ENCODE measurements around the gene RTN4.
"Not testable (repeated sequence)": the region's sequence is repeated elsewhere in the genome, so short reads cannot be mapped to it uniquely, and the experiment has no call there.

Gene RTN4

DNA sequence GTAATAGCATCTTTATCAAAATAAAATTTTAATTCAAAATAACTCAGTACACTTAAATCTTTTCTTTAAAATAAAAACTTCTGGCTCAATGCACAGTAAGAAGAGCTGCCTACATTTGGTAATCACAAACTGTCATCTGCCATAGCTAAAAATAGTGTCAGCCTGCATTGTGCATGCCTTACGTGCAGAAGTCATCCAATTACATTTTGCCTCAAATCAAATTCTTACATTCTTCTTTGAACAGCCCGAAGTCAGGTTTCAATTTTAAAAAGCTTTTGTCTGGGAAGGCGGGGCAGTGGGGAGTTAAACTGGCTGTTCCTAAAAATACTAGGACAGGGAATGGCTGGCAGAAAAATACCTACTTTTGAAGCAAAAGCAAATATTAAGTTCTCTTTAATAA, 51.1 kb downstream of the RTN4 start:
- H3K4me3 ChIP-seq (ENCODE audit: low read depth, low read length): no peak overlapping the region
- DNase-seq (ENCODE audit: low read depth): no peak
- TF ChIP-seq, protein P1, sequence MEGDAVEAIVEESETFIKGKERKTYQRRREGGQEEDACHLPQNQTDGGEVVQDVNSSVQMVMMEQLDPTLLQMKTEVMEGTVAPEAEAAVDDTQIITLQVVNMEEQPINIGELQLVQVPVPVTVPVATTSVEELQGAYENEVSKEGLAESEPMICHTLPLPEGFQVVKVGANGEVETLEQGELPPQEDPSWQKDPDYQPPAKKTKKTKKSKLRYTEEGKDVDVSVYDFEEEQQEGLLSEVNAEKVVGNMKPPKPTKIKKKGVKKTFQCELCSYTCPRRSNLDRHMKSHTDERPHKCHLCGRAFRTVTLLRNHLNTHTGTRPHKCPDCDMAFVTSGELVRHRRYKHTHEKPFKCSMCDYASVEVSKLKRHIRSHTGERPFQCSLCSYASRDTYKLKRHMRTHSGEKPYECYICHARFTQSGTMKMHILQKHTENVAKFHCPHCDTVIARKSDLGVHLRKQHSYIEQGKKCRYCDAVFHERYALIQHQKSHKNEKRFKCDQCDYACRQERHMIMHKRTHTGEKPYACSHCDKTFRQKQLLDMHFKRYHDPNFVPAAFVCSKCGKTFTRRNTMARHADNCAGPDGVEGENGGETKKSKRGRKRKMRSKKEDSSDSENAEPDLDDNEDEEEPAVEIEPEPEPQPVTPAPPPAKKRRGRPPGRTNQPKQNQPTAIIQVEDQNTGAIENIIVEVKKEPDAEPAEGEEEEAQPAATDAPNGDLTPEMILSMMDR (IDR thresholded peaks at IDR 0.05; ENCODE audit: low read depth, low read length, missing control alignments): no peak

DNA sequence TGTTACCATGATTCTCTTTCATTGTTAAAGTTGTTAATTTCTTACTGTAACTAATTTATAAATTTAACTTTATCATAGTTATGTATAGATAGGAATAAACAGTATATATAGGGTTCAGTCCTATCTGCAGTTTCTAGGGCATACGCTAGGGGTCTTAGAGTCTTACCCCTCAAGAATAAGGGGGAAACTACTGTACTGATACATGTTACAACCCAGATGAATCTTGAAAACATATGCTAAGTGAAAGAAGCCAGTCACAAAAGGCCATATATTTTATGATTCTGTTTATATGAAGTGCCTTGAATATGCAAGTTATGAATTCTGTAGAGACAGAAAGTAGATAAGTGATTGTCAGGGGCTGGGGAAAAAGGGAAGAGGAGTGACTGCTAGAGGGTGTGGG, 52.4 kb downstream of the RTN4 start:
- no peak for DNase-seq (ENCODE audit: low read depth)
- no peak overlapping the region for H3K4me3 ChIP-seq (ENCODE audit: low read depth, low read length)
- TF ChIP-seq, protein P1 (IDR thresholded peaks at IDR 0.05; ENCODE audit: low read depth, low read length, missing control alignments): no peak

DNA sequence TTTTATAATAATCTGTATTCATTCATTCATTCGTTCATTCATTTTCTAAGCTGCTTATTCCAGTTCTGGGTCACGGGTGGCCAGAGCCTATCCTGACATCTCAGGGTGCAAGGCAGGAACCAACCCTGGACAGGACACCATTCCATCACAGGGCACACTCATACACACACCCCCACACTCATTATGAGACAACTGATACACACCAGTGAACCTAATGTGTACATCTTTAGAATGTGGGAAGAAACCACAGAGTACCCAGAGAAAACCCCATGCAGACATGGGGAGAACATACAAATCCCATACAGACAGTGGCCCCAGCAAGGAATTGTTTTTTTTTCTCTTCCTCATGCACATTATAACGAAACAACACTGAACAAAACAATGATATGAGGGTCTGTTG, 54.7 kb downstream of the RTN4 start:
- TF ChIP-seq, protein P1 (IDR thresholded peaks at IDR 0.05; ENCODE audit: low read depth, low read length, missing control alignments): no peak
- no peak overlapping the region for H3K4me3 ChIP-seq (ENCODE audit: low read depth, low read length)
- DNase-seq (ENCODE audit: low read depth): no peak

DNA sequence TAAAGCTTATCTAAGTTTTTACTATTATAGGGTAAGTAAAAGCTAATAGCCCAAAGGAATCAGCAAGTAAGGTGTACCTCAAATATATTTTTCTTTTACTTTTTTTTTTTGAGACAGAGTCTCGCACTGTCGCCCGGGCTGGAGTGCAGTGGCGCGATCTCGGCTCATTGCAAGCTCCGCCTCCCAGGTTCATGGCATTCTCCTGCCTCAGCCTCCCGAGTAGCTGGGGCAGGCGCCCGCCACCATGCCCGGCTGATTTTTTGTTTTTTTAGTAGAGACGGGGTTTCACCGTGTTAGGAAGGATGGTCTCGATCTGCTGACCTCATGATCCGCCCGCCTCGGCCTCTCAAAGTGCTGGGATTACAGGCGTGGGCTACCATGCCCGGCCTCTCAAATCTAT, 59.6 kb downstream of the RTN4 start:
- DNase-seq (ENCODE audit: low read depth); H3K4me3 ChIP-seq (ENCODE audit: low read depth, low read length): not testable (repeated sequence)

DNA sequence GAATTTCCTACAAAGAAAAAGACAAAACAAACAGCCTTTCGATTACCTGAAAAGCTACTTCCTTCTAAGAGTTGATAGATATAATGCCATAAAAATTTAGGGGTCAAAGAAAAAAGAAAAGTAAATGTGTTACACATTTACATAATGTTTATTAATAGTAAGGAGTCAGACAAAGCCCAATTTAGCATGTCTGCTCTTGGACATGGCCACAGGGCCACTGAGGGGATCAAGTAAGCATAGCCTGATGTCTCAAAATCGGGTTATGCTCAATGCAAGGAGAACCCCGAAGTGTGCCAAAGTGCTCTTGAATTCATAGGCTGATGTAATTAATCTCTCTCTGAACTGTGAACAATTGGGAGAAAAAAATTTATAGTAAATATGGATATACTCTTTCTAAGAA, 61.6 kb downstream of the RTN4 start:
- no peak overlapping the region for H3K4me3 ChIP-seq (ENCODE audit: low read depth, low read length)
- no peak for DNase-seq (ENCODE audit: low read depth)
- TF ChIP-seq, protein P1 (IDR thresholded peaks at IDR 0.05; ENCODE audit: low read depth, low read length, missing control alignments): no peak

DNA sequence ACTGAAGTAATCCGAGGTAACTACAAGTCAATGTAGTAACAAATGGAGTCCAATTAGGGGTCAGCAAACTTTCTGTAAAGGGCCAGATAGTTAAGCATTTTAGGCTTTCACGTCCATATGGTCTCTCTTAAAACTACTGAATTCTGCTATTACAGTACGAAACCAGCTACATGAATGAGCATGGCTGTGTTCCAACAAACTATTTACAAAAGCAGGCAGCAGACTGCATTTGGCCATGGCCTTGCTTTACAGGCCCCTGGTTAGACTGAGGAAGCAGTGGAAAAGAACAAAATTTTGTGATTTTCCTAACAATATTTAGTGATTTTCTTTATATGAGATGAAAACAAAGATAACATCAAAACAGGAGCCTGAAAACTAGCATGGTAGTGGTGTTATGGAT, 64.0 kb downstream of the RTN4 start:
- DNase-seq (ENCODE audit: low read depth): no peak
- no peak overlapping the region for H3K4me3 ChIP-seq (ENCODE audit: low read depth, low read length)
- TF ChIP-seq, protein P1 (IDR thresholded peaks at IDR 0.05; ENCODE audit: low read depth, low read length, missing control alignments): no peak

DNA sequence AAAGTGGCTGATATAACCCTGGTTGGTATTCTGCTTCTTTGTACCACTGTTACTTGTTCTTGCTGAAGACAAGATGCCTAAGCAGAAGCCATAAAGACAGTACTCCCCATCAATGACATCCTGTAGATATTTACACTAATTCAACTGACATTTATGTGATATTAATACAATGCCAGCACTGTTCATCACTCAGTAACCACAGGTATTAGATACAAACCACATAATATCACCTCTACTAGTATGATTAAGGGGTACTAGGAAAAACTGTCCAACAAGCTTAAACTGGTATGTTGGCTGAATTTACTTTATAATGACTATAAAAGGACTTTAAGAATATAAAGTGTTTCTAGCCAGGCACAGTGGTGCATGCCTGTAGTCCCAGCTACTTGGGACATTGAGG, 65.8 kb downstream of the RTN4 start:
- H3K4me3 ChIP-seq (ENCODE audit: low read depth, low read length): no peak overlapping the region
- TF ChIP-seq, protein P1 (IDR thresholded peaks at IDR 0.05; ENCODE audit: low read depth, low read length, missing control alignments): no peak
- no peak for DNase-seq (ENCODE audit: low read depth)

Measured in GM12864 (cell line).